DOHH2 (cell line): ENCODE results near the gene KCNK6.

ENCODE experiments used
- H3F3A ChIP-seq: fragments of 200-600 bp; sonication (generic), shearing (Covaris generic); 2 replicates; pipeline ENCODE4 v1.6.0; 2016; ENCODE audit warnings: antibody characterized with exemption, mild to moderate bottlenecking; ENCODE audit not compliant: control insufficient read depth, insufficient read depth
- H3K27ac ChIP-seq: fragments of 200-600 bp; sonication (generic); 2 replicates; pipeline ENCODE4 v1.5.1; 2014; ENCODE audit warnings: low read depth, mild to moderate bottlenecking, low read length, moderate library complexity
- H3K27me3 ChIP-seq: fragments of 200-600 bp; sonication (generic); 2 replicates; pipeline ENCODE4 v1.6.1; 2014; ENCODE audit warnings: mild to moderate bottlenecking, low read length, mixed read lengths; ENCODE audit not compliant: control insufficient read depth
- H3K36me3 ChIP-seq: fragments of 200-600 bp; sonication (generic); 2 replicates; pipeline ENCODE4 v1.6.1; 2014; ENCODE audit warnings: mild to moderate bottlenecking, low read length, moderate library complexity, mixed read lengths; ENCODE audit not compliant: control insufficient read depth
- H3K4me1 ChIP-seq: fragments of 200-600 bp; sonication (generic); 2 replicates; pipeline ENCODE4 v1.6.1; 2014; ENCODE audit warnings: mild to moderate bottlenecking, low read length, mixed read lengths; ENCODE audit not compliant: control insufficient read depth
- H3K4me2 ChIP-seq: fragments of 200-600 bp; sonication (generic); 2 replicates; pipeline ENCODE4 v1.6.0; 2014; ENCODE audit warnings: mild to moderate bottlenecking, low read length, moderate library complexity
- H3K4me3 ChIP-seq: fragments of 200-600 bp; sonication (generic); 2 replicates; pipeline ENCODE4 v1.5.1; 2014; ENCODE audit warnings: mild to moderate bottlenecking, low read length, mixed read lengths
- H3K79me2 ChIP-seq: fragments of 200-600 bp; sonication (generic); 2 replicates; pipeline ENCODE4 v1.6.1; 2014; ENCODE audit warnings: mild to moderate bottlenecking, low read length, mixed read lengths; ENCODE audit not compliant: control insufficient read depth
- H3K9me2 ChIP-seq: fragments of 200-600 bp; sonication (generic); replicated peaks from 2 replicates; pipeline ENCODE4 v1.6.1; 2014; ENCODE audit warnings: mild to moderate bottlenecking, low read length, mixed read lengths; ENCODE audit not compliant: control insufficient read depth
- H3K9me3 ChIP-seq: fragments of 200-600 bp; sonication (generic); 2 replicates; pipeline ENCODE4 v1.6.1; 2014; ENCODE audit warnings: antibody characterized with exemption, low read length, mixed read lengths; ENCODE audit not compliant: control insufficient read depth, insufficient read depth
- H4K20me1 ChIP-seq: fragments of 200-600 bp; sonication (generic); 2 replicates; pipeline ENCODE4 v1.6.0; 2014; ENCODE audit warnings: low read depth, mild to moderate bottlenecking, antibody characterized with exemption, low read length, moderate library complexity; ENCODE audit not compliant: control insufficient read depth, insufficient read depth
- CTCF ChIP-seq: fragments of 200-600 bp; sonication (generic); IDR thresholded peaks from one replicate; pipeline ENCODE4 v1.5.1; 2014; ENCODE audit warnings: antibody characterized with exemption, mild to moderate bottlenecking, low read depth, low read length; ENCODE audit not compliant: poor library complexity, severe bottlenecking
- EZH2phosphoT487 ChIP-seq: fragments of 200-600 bp; sonication (generic); IDR thresholded peaks from 2 replicates; pipeline ENCODE4 v1.6.1; 2017; ENCODE audit warnings: borderline replicate concordance, mild to moderate bottlenecking, antibody characterized with exemption, low read length, moderate library complexity, mixed read lengths

Gene KCNK6

GRCh38 chr19:38304352-38304865, 15.2 kb upstream of the KCNK6 start:
- no peak for TF ChIP-seq EZH2phosphoT487
- no peak for TF ChIP-seq CTCF
- no peaks in the 10 kb centered on the region for H3K4me1 ChIP-seq
- no peaks in the 10 kb centered on the region for H3K9me3 ChIP-seq
- H3F3A ChIP-seq: no peaks in the 10 kb centered on the region
- no peaks in the 10 kb centered on the region for H3K79me2 ChIP-seq
- H4K20me1 ChIP-seq: no peaks in the 10 kb centered on the region
- H3K4me2 ChIP-seq: no peak overlapping the region
- no peak overlapping the region for H3K4me3 ChIP-seq
- no peaks in the 10 kb centered on the region for H3K27me3 ChIP-seq
- H3K36me3 ChIP-seq: peaks cover 4% of the 10 kb centered on the region; the same call in 1 of the 2 replicates
- H3K9me2 ChIP-seq: no peaks in the 10 kb centered on the region
- H3K27ac ChIP-seq: no peak overlapping the region

GRCh38 chr19:38304866-38305429, 14.7 kb upstream of the KCNK6 start:
- H3F3A ChIP-seq: no peaks in the 10 kb centered on the region
- no peaks in the 10 kb centered on the region for H3K79me2 ChIP-seq
- peaks cover 4% of the 10 kb centered on the region; the same call in 1 of the 2 replicates for H3K36me3 ChIP-seq
- TF ChIP-seq CTCF (no peak), EZH2phosphoT487 (no peak)
- no peaks in the 10 kb centered on the region for H4K20me1 ChIP-seq
- H3K9me2 ChIP-seq: no peaks in the 10 kb centered on the region
- no peak overlapping the region for H3K4me3 ChIP-seq
- H3K9me3 ChIP-seq: no peaks in the 10 kb centered on the region
- H3K4me1 ChIP-seq: no peaks in the 10 kb centered on the region
- no peaks in the 10 kb centered on the region for H3K27me3 ChIP-seq
- no peak overlapping the region for H3K27ac ChIP-seq
- no peak overlapping the region for H3K4me2 ChIP-seq

DNA sequence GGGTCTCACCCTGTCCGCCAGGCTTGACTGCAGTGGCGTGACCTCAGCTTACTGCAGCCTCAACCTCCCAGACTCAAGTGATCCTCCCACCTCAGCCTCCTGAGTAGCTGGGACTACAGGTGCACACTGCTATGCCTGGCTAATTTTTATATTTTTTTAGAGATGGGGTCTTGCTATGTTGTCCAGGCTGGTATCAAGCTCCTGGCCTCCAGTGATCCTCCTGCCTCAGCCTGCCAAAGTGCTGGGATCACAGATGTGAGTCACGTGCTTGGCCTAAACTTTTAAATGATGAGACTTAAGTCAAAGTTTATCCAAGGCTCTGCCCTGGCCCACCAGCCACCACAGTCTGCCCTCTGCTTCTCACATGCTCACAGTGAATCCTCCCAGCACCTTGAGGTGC, 13.4 kb upstream of the KCNK6 start:
- Histone ChIP-seq H3K4me3 (no peak overlapping the region), H3K9me2 (no peaks in the 10 kb centered on the region), H3K36me3 (peaks cover 4% of the 10 kb centered on the region; the same call in 1 of the 2 replicates), H3K79me2 (peaks cover 4% of the 10 kb centered on the region), H3K9me3 (no peaks in the 10 kb centered on the region), H4K20me1 (no peaks in the 10 kb centered on the region), H3K4me2 (no peak overlapping the region), H3K4me1 (no peaks in the 10 kb centered on the region), H3K27ac (no peak overlapping the region), H3K27me3 (no peaks in the 10 kb centered on the region), H3F3A (no peaks in the 10 kb centered on the region)
- TF ChIP-seq CTCF: no peak
